ENCODE measurements around the gene CLCN1.
A peak's percentile ranks its signal among the peaks of the same experiment; 100 is the strongest.

CLCN1 gene
- 0 to 0.19 (median 0) reads per million in 3 donors for total RNA-seq

- H3K27ac ChIP-seq (ENCODE audit: insufficient read depth, low read length, poor library complexity, severe bottlenecking): no peak within 1 kb of the TSS
- no peaks in the 10 kb centered on the region for H3K9me3 ChIP-seq (ENCODE audit: control insufficient read depth, low read length)
- H3K27me3 ChIP-seq (replicated peaks; ENCODE audit: control insufficient read depth, insufficient read depth, low read length, poor library complexity, severe bottlenecking): no peaks in the 10 kb centered on the region
- no peak within 1 kb of the TSS for H3K4me3 ChIP-seq (ENCODE audit: insufficient read depth, low read depth, low read length, poor library complexity, severe bottlenecking)
- no peaks in the 10 kb centered on the region for H3K36me3 ChIP-seq (ENCODE audit: control insufficient read depth, insufficient read depth, low read length)
- no peaks in the 10 kb centered on the region for H3K4me1 ChIP-seq (ENCODE audit: control insufficient read depth, insufficient read depth, low read length, poor library complexity, severe bottlenecking)
- no peak for DNase-seq
Measured at GRCh38 chr7:143315776-143316175, at the start of gene CLCN1. Gene CLCN1 (plus strand): TSS chr7:143316111. CDS start chr7:143316213, 102 bp downstream.

GRCh38 chr7:143269251-143269650 is 46.7 kb upstream of the CLCN1 start:
- DNase-seq: no peak
- Histone ChIP-seq H3K4me3 (ENCODE audit: insufficient read depth, low read depth, low read length, poor library complexity, severe bottlenecking) (no peak overlapping the region), H3K27ac (ENCODE audit: insufficient read depth, low read length, poor library complexity, severe bottlenecking) (no peak overlapping the region), H3K27me3 (replicated peaks; ENCODE audit: control insufficient read depth, insufficient read depth, low read length, poor library complexity, severe bottlenecking) (no peaks in the 10 kb centered on the region), H3K4me1 (ENCODE audit: control insufficient read depth, insufficient read depth, low read length, poor library complexity, severe bottlenecking) (peaks cover 19% of the 10 kb centered on the region), H3K36me3 (ENCODE audit: control insufficient read depth, insufficient read depth, low read length) (peaks cover 42% of the 10 kb centered on the region), H3K9me3 (ENCODE audit: control insufficient read depth, low read length) (no peaks in the 10 kb centered on the region)

- Histone ChIP-seq H3K9me3 (ENCODE audit: control insufficient read depth, low read length) (no peaks in the 10 kb centered on the region), H3K36me3 (ENCODE audit: control insufficient read depth, insufficient read depth, low read length) (peaks cover 35% of the 10 kb centered on the region), H3K27me3 (replicated peaks; ENCODE audit: control insufficient read depth, insufficient read depth, low read length, poor library complexity, severe bottlenecking) (no peaks in the 10 kb centered on the region), H3K27ac (ENCODE audit: insufficient read depth, low read length, poor library complexity, severe bottlenecking) (no peak overlapping the region), H3K4me1 (ENCODE audit: control insufficient read depth, insufficient read depth, low read length, poor library complexity, severe bottlenecking) (peaks cover 3% of the 10 kb centered on the region), H3K4me3 (ENCODE audit: insufficient read depth, low read depth, low read length, poor library complexity, severe bottlenecking) (no peak overlapping the region)
- no peak for DNase-seq
Measured at GRCh38 chr7:143271240-143271639, 44.7 kb upstream of the CLCN1 start.

DNA sequence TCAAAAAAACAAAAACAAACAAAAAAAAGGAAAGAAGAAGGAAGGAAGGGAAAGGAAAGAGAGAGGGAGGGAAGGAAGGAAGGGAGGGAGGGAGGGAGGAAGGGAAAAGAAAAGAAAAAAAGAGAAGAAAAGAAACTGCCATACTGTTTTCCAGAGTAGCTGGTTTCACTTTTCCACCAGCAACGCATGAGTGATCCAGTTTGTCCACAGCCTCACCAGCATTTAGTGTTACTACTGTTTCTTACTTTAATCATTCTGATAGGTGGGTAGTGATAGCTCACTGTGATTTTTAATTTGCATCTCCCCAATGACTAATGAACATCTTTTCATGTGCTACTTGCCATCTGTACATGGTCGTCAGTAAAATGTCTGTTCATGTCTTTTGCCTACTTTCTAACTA is 43.0 kb upstream of the CLCN1 start:
- H3K27me3 ChIP-seq (replicated peaks; ENCODE audit: control insufficient read depth, insufficient read depth, low read length, poor library complexity, severe bottlenecking): no peaks in the 10 kb centered on the region
- no peak overlapping the region for H3K27ac ChIP-seq (ENCODE audit: insufficient read depth, low read length, poor library complexity, severe bottlenecking)
- H3K36me3 ChIP-seq (ENCODE audit: control insufficient read depth, insufficient read depth, low read length): peaks cover 24% of the 10 kb centered on the region
- no peak overlapping the region for H3K4me3 ChIP-seq (ENCODE audit: insufficient read depth, low read depth, low read length, poor library complexity, severe bottlenecking)
- no peak for DNase-seq
- no peaks in the 10 kb centered on the region for H3K9me3 ChIP-seq (ENCODE audit: control insufficient read depth, low read length)
- H3K4me1 ChIP-seq (ENCODE audit: control insufficient read depth, insufficient read depth, low read length, poor library complexity, severe bottlenecking): no peaks in the 10 kb centered on the region

GRCh38 chr7:143279186-143280098 is 36.5 kb upstream of the CLCN1 start:
- Histone ChIP-seq H3K27me3 (replicated peaks; ENCODE audit: control insufficient read depth, insufficient read depth, low read length, poor library complexity, severe bottlenecking) (no peaks in the 10 kb centered on the region), H3K36me3 (ENCODE audit: control insufficient read depth, insufficient read depth, low read length) (no peaks in the 10 kb centered on the region), H3K4me3 (ENCODE audit: insufficient read depth, low read depth, low read length, poor library complexity, severe bottlenecking) (peak overlapping the region; percentile 24), H3K9me3 (ENCODE audit: control insufficient read depth, low read length) (no peaks in the 10 kb centered on the region), H3K27ac (ENCODE audit: insufficient read depth, low read length, poor library complexity, severe bottlenecking) (peak overlapping the region; percentile 77), H3K4me1 (ENCODE audit: control insufficient read depth, insufficient read depth, low read length, poor library complexity, severe bottlenecking) (peaks cover 18% of the 10 kb centered on the region)
- DNase-seq: no peak

- Histone ChIP-seq H3K27me3 (replicated peaks; ENCODE audit: control insufficient read depth, insufficient read depth, low read length, poor library complexity, severe bottlenecking) (no peaks in the 10 kb centered on the region), H3K9me3 (ENCODE audit: control insufficient read depth, low read length) (no peaks in the 10 kb centered on the region), H3K36me3 (ENCODE audit: control insufficient read depth, insufficient read depth, low read length) (no peaks in the 10 kb centered on the region), H3K4me3 (ENCODE audit: insufficient read depth, low read depth, low read length, poor library complexity, severe bottlenecking) (peak overlapping the region; percentile 24), H3K27ac (ENCODE audit: insufficient read depth, low read length, poor library complexity, severe bottlenecking) (peak overlapping the region; percentile 77), H3K4me1 (ENCODE audit: control insufficient read depth, insufficient read depth, low read length, poor library complexity, severe bottlenecking) (peaks cover 18% of the 10 kb centered on the region)
- no peak for DNase-seq
Measured at GRCh38 chr7:143280160-143280559, 35.8 kb upstream of the CLCN1 start.

GRCh38 chr7:143280566-143280965 is 35.3 kb upstream of the CLCN1 start:
- Histone ChIP-seq H3K27ac (ENCODE audit: insufficient read depth, low read length, poor library complexity, severe bottlenecking) (peak overlapping the region; percentile 77), H3K4me3 (ENCODE audit: insufficient read depth, low read depth, low read length, poor library complexity, severe bottlenecking) (no peak overlapping the region), H3K9me3 (ENCODE audit: control insufficient read depth, low read length) (no peaks in the 10 kb centered on the region), H3K27me3 (replicated peaks; ENCODE audit: control insufficient read depth, insufficient read depth, low read length, poor library complexity, severe bottlenecking) (no peaks in the 10 kb centered on the region), H3K4me1 (ENCODE audit: control insufficient read depth, insufficient read depth, low read length, poor library complexity, severe bottlenecking) (peaks cover 18% of the 10 kb centered on the region), H3K36me3 (ENCODE audit: control insufficient read depth, insufficient read depth, low read length) (no peaks in the 10 kb centered on the region)
- no peak for DNase-seq

GRCh38 chr7:143281529-143281928 is 34.4 kb upstream of the CLCN1 start:
- H3K4me3 ChIP-seq (ENCODE audit: insufficient read depth, low read depth, low read length, poor library complexity, severe bottlenecking): no peak overlapping the region
- H3K4me1 ChIP-seq (ENCODE audit: control insufficient read depth, insufficient read depth, low read length, poor library complexity, severe bottlenecking): peaks cover 18% of the 10 kb centered on the region
- H3K36me3 ChIP-seq (ENCODE audit: control insufficient read depth, insufficient read depth, low read length): no peaks in the 10 kb centered on the region
- no peak overlapping the region for H3K27ac ChIP-seq (ENCODE audit: insufficient read depth, low read length, poor library complexity, severe bottlenecking)
- DNase-seq: no peak
- no peaks in the 10 kb centered on the region for H3K9me3 ChIP-seq (ENCODE audit: control insufficient read depth, low read length)
- H3K27me3 ChIP-seq (replicated peaks; ENCODE audit: control insufficient read depth, insufficient read depth, low read length, poor library complexity, severe bottlenecking): no peaks in the 10 kb centered on the region

GRCh38 chr7:143282124-143282523 is 33.8 kb upstream of the CLCN1 start:
- no peaks in the 10 kb centered on the region for H3K27me3 ChIP-seq (replicated peaks; ENCODE audit: control insufficient read depth, insufficient read depth, low read length, poor library complexity, severe bottlenecking)
- H3K36me3 ChIP-seq (ENCODE audit: control insufficient read depth, insufficient read depth, low read length): no peaks in the 10 kb centered on the region
- no peak for DNase-seq
- no peak overlapping the region for H3K4me3 ChIP-seq (ENCODE audit: insufficient read depth, low read depth, low read length, poor library complexity, severe bottlenecking)
- no peak overlapping the region for H3K27ac ChIP-seq (ENCODE audit: insufficient read depth, low read length, poor library complexity, severe bottlenecking)
- no peaks in the 10 kb centered on the region for H3K9me3 ChIP-seq (ENCODE audit: control insufficient read depth, low read length)
- H3K4me1 ChIP-seq (ENCODE audit: control insufficient read depth, insufficient read depth, low read length, poor library complexity, severe bottlenecking): peaks cover 18% of the 10 kb centered on the region

- no peak overlapping the region for H3K4me3 ChIP-seq (ENCODE audit: insufficient read depth, low read depth, low read length, poor library complexity, severe bottlenecking)
- H3K27me3 ChIP-seq (replicated peaks; ENCODE audit: control insufficient read depth, insufficient read depth, low read length, poor library complexity, severe bottlenecking): no peaks in the 10 kb centered on the region
- no peaks in the 10 kb centered on the region for H3K9me3 ChIP-seq (ENCODE audit: control insufficient read depth, low read length)
- no peaks in the 10 kb centered on the region for H3K36me3 ChIP-seq (ENCODE audit: control insufficient read depth, insufficient read depth, low read length)
- DNase-seq: no peak
- peaks cover 24% of the 10 kb centered on the region for H3K4me1 ChIP-seq (ENCODE audit: control insufficient read depth, insufficient read depth, low read length, poor library complexity, severe bottlenecking)
- H3K27ac ChIP-seq (ENCODE audit: insufficient read depth, low read length, poor library complexity, severe bottlenecking): no peak overlapping the region
Measured at GRCh38 chr7:143283381-143283780, 32.5 kb upstream of the CLCN1 start.

Measured in effector memory CD4-positive, alpha-beta T cell (primary cell).